GM19351 (cell line): ENCODE results near the gene TMEM259.

Experiments
- ATAC-seq: cut with Tn5 transposase; IDR thresholded peaks from one replicate; pipeline ENCODE4 v1.9.1; 2021; ENCODE audit warnings: mild to moderate bottlenecking, moderate library complexity; ENCODE audit not compliant: unreplicated experiment

Gene TMEM259

GRCh38 chr19:964761-965694 is 55.9 kb downstream of the TMEM259 start:
- ATAC-seq = no peak

- ATAC-seq = no peak
Measured at GRCh38 chr19:964116-964520, 56.8 kb downstream of the TMEM259 start.

DNA sequence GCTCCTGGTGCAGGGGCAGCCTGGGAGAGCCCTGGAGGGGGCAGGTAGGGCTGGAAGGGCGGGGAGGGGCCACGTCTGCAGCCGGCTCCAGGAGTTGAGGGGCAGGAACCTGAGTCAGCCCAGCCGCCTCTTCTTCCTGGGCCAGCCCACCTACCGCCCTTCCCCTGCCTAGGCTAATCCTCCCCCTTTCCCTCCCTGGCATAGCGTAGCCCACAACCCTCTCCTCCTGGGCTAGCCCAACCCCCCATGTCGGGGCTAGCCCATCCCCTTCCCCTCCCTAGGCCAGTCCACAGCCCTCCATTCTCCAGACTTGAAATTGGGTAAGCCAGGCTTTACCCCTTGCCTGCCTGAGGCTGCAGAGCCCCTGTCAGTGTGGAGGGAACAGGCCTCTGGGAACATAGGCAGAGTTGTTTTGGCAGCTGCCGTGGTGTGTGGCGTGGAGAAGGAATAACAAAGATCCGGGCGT is 57.4 kb downstream of the TMEM259 start:
- no peak for ATAC-seq

GRCh38 chr19:962683-963400 is 58.1 kb downstream of the TMEM259 start:
- no peak for ATAC-seq

DNA sequence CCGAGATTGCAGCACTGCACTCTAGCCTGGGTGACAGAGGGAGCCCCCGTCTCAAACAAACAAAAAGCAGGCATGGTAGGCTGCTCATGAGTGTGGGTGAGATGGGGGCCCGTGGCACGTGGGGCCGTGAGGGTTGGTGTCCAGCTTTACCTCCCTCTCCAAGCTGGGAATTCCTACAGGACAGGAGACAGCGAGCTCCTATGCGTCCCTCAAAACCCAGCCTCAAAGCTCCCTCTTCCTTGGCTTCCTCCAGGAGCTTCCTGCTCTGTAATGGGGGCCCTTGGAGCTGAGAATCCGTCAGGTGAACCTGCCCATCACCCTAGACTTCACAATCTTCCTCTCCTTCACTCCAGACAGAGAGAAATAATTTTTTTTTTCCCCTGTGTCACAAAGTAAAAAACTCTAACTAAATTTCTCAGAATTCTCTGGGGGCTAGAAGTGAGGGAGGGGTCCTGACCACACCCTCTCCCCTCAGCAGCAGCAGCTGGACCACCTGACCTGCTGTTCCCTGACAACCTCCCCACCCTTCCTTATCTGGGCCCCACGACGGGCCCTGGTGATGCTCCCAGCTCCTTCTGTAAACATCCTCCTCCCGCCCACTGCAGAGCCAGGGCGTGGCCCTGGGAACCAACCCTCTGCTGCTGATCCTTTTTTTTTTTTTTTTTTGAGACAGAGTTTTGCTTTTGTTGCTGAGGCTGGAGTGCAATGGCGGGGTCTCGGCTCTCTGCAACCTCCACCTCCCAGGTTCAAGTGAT is 58.9 kb downstream of the TMEM259 start:
- no peak for ATAC-seq

- ATAC-seq = no peak
Measured at GRCh38 chr19:960601-960938, 60.4 kb downstream of the TMEM259 start.

GRCh38 chr19:960020-960419 is 60.9 kb downstream of the TMEM259 start:
- ATAC-seq = no peak
